Activated CD4-positive, alpha-beta T cell treated with anti-CD3 and anti-CD28 coated beads, Interleukin-2, amount 50 U/mL, for 48 hours (primary cell): Measurements from ENCODE around the gene TSPEAR.

Experiments
- DNase-seq, 2 experiments: peaks; one replicate each; pipeline ENCODE4 v3.0.0-alpha.2; 2020

The TSPEAR gene

DNA sequence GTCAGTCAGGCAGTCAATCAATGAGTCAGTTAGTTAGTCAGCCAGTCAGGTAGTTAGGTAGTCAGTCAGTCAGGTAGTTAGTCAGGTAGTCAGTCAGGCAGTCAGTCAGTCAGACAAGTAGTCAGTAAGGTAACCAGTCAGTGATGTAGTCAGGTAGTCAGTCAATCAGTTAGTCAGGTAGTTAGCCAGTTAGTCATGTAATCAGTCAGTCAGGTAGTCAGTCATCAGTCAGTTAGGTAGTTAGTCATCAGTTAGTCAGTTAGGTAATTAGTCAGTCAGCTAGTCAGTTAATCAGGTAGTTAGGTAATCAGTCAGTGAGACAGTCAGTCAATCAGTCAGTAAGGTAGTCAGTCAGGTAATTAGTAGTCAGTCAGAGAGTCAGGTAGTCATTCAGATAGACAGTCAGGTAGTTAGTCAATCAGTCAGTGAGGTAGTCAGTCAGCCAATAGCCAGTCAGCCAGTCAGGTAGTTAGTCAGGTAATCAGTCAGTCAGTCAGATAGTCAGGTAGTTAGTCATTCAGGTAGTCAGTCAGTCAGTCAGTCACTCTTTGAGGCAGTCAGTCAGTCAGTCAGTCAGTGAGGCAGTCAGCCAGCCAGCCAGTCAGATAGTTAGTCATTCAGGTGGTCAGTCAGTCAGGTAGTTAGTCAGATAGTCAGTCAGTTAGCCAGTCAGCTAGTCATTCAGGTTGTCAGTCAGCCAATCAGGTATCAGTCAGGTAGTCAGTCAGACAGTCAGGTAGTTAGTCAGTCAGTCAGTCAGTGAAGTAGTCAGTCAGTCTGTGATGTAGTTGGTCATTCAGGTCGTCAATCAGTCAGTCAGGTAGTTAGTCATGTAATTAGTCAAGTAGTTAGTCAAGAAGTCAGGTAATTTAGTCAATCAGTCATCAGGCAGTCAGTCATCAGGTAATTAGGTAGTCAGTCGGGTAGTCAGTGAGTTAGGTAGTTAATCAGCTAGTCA, 186.7 kb downstream of the TSPEAR start:
- DNase-seq = no peak

DNA sequence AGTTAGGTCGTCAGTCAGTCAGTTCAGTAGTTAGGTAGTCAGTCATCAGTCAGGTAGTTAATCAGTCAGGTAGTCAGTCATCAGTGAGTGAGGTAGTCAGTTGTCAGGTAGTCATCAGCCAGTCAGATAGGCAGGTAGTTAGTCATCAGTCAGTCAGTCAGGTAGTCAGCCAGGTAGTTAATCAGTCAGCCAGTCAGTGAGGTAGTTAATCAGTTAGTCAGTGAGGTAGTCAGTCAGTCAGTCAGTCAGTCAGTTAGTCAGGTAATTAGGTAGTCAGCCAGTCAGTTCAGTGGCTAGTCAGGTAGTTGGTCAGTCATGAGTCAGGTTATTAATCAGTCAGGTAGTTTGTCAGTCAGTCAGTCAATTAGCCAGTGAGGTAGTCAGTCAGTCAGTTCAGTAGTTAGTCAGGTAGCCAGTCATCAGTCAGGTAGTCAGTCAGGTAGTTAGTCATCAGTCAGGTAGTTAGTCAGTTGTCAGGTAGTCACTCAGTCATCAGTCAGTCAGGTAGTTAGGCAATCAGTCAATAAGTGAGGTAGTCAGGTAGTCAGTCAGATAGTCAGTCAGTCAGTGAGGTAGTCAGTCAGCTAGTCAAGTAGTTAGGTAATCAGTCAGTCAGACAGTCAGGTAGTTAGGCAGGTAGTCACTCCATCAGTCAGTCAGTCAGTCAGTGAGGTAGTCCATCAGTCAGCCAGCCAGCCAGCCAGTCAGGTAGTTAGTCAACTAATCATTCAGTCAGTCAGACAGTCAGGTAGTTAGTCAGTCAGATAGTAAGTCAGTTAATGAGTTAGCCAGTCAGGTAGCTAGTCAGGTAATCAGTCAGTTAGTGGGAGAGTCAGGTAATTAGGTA, 187.6 kb downstream of the TSPEAR start:
- no peak for DNase-seq

DNA sequence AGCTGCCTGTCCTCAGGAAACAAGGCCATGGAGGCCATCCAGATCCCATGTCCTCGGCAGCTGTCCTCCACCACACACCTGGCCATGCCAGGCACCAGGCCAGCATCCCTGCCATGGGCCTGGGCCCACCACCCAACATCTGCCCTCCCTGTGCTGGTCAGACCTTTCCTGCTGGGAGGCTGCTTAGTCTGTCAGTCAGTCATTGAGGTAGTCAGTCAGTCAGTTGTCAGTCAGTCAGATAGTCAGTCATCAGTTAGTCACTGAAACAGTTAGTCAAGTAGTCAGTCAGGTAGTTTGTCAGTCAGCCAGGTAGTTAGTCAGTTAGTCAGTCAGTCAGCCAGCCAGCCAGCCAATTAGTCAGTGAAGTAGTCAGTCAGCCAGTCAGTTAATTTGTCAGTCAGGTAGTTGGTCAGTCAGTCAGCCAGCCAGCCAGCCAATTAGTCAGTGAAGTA, 188.6 kb downstream of the TSPEAR start:
- DNase-seq = no peak

DNA sequence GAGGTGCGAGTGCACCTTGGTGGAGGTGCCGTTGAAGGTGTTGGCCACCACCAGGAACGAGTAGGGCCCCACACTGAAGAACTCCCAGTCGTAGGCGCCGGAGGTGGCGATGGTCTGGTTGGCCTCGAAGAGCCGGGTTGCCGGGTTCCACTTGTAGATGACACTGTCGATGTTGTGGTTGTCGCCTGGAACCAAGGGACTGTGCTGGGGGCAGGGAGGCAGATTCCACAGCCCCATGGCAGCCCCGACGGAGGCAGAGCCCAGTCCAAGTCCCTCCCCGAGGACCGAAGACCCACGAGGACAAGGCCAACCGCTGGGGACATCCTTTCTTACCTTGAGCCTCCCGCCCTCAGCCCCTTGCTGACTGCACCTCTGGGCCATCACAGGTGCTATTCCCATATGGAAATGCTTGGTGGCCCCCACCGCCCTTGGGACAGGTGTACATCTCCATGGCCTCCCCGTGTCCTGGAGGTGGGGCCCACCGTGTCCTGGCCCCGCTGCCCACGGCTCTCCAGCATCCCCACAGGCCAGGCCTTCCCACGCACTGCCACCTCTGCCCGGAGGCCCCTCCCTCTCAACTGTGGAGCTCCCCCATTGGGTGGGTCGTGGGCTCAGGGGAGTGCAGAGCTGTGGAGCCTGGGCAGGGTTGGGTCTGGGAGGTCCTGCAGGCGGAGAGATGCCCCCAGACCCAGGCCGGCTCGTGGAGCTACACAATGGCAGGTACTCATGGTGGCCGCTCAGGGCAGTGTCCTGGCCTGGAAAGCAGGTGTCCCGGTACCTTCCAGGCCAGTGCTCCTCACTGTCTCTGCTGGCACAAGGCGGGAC, 189.2 kb downstream of the TSPEAR start:
- DNase-seq = no peak

DNA sequence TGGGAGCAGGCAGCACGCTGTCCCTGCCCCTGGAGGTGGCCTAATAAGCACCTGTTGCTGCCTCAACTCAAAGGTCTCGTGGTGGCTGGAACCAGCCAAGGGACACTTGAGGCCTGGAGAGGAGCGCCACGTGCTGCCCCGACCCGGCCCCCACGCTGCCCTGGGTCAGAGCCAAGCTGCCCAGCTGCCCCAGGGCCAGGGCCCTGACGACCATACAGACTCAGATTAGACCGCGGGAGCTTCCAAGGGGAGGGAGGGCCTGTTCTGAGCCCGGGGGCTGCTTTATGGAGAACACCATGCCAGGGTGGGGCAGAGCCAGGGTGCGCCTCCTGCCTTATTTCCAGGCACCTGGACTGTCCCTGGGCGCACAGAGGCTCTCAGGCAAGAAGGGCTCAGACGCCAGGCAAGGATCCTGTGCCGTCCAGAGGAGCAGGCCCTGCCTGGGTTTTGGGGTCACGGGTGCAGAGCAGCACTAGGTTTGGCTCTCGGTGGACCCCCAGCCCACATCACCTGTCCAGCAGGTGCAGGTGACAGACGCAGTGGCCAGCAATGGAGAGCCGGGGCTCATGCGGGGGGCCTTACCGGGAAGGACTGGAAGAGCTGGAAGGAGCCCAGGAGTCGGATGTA, 190.0 kb downstream of the TSPEAR start:
- DNase-seq = no peak

DNA sequence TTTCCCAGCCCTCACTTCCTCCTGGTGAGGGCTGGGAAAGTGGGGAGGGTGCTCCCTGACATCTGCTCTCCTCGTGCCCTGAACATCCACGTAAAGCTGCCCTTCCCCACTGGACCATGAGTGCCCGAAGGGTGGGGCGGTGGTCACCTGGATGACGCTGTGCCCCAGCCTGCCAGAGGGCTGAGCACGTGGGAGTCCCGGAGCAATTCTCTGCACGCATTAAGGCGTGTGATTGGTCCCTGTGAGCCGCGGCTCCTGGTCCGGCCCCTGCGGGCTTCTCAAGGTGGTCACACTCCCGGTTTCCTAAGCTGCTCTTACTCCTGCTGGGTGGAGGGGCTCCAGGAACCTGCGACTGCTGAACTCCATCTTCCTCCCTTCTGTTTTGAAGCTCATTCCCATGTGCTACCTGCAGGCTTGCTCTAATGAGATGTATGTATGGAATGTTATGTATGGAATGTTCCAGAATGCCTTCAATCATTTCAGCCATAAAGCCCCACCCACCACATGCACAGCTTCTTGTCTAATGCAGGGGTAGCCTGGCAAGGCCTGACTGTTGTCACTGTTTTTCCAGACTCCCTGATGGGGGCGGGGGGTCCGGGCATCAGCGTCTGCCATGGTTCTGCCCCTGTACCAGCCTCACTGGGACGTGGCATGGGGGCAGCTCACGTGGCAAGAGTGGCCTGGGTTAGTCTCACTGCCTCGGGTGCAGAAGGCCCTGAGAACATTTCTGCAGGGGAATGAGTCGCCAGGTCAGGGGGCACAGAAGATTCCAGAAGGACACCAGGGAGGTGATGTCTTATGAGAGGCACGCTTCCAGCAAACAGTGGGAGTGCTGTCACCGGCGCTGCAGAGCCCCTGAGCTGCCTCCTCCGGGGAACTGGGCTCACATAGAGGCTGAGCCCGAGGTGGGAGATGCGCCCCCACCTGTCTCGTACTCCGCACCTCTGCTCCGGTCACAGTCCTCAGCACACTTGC, 190.8 kb downstream of the TSPEAR start:
- DNase-seq = no peak

DNA sequence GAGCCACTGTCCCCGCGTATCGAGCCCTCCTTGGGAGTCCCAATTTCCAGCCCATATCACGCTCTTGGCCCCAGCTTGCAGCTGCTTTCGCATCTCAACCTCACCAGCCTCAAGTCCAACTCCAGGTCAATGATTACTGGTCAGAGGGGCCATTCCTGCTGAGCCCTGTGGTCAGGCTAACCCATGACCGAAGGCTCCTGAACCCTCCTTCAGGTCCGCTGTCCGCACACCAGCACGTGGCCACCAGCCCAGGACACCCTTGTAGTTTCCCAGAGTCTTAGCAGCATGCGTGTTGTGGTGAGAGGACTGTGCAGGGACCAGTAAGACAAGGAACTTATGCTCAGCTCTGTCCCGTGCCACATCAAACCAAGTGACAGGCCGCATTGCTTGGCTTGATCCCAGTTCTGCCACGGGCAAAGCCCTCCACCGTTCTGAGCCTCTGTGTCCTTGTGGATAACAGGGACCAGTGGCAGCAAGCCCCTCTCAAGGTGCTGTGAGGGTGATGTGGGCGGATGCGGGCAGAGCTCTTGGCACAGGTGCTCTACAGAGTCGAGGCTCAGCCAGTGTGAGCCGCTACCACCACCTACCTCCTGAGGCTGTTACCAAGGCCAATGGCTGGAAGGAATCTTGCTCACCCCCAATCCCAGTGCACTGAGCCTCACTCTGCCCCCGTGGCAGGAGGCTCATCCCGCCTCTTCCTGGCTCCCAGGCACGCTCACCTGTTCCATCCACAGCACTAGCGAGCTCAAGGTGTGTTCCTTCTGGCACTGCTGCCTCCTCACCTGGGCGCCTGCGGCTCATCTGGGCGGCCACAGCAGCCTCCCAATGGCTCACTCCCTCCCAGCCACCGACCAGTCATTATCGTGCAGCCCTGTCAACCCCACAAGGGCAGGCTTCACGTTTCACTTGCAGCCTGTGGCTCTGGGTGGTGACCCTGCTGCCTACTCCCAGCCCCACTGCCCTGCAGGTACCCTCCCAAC, 191.7 kb downstream of the TSPEAR start:
- DNase-seq = no peak

DNA sequence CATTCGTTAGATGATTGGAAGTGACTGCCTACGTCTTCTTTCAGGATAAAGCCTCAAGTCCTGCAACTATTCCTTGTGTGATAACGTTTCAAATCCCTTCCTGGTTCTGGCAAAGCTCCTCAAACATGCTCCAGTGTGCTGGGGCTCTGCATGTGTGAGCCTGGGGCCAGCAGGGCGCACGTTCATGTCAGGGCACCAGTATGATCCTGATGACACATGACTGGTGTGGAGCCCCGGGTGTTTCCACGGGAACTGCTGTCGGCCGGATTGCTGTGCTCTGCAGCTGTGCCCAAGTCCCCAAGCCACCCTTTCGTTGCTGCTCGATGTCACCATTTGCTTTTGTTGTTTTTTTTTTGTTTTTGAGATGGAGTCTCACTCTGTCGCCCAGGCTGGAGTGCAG, 192.7 kb downstream of the TSPEAR start:
- DNase-seq = no peak

DNA sequence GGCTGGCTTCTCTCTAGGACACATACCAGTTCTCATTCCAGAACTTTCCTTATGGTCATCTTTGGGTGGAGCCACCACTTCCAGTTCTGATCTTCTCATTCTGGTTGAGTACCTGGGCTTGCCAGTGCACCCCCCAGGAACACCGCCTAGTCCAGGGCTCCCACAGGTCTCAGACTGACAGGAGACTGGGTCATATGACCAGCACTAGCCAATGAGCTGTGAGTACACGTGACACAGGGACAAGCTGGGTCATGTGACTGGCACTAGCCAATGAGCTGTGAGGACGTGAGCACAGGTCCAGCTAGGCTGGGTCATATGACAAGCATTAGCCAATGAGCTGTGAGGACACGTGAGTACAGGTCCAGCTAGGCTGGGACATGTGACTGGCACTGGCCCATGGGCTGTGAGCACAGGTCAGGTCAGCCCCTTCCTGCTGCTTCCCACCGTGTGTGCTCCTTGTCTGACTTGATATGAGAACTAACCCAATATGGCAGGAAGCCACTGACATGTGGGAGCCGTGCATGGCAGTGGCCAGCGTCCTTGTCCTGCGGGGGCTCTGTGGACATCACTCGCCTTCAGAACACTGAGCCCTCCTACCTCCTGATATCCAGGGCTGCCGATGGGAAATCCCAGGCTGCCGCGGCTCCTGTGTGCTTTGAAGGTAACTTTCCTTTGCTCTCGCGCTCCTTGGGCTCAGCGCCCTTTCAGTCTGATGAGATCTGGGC, 194.0 kb downstream of the TSPEAR start:
- DNase-seq = peak; percentile 19 to 30

DNA sequence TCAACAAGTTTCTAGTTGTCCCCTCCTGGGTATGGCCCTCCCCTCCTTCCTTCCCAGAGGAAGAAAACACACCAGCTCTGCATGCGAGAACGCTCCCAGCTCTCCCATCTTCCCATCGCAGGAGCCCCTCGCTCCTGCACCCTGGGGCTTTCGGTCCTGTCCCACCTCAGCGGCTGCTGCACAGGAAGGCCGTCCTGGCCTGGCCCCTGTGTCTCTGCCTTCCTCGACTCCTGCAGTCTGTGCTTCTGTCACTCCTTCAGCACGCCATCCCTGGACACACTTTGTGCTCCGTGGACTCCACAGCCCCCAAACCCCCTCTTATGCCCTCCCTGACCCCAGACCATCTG, 194.6 kb downstream of the TSPEAR start:
- DNase-seq = no peak

DNA sequence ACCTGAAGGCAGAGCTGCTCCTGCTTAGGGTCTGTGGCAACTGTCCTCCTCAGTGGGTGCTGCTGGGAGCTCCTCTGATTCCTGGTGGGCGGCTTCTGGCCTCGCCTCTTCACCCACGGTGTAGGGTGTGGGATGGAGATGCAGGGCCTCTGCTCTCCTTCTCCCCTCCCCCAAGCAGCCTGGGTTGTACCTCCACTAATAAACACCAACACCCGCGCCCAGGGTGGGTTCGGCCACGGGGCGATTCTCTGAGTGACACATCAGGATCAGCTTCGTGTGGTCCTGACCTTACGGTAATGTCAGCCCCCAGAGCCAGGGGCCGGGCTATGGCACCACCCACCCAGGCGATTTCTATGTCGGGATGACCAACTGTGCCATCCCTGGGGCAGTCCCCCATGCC, 195.0 kb downstream of the TSPEAR start:
- DNase-seq = no peak

DNA sequence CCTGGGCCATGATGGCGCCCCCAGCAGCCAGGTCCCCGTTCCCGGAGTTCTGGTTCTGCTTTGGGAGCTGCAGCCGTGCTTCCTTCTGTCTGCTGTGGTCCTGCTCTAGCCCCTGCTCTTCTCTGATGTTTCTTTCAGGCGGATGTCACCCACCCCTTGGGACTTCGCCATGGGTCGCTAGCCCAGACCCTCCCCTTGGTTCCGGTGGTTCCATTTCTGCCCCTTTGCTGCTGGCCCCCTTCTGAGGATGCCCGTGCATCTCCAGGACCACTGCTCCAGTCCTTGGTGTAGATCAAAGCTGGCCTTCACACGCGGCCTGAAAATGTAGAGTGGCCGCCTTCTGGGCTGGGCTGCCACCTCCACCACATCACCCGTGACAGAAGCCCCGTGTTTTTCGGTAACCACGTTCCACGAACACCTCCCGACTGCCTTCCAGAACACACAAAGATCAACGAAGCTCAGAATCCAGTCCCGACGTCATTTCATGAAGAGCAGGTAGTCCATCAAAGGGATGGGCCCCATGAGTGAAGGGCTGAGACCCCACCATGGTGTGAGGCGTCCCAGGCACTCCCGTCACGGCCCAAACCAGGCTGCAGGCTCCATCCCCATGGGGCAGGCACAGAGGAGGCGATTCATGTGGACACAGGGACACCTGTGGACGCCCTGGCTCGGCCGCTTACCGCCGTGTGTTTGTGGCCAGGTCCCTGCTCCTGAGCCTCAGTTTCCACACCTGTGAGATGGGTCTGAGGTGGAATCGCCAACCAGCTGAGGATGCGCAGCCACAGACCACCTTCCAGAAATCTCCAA, 195.8 kb downstream of the TSPEAR start:
- DNase-seq = no peak

DNA sequence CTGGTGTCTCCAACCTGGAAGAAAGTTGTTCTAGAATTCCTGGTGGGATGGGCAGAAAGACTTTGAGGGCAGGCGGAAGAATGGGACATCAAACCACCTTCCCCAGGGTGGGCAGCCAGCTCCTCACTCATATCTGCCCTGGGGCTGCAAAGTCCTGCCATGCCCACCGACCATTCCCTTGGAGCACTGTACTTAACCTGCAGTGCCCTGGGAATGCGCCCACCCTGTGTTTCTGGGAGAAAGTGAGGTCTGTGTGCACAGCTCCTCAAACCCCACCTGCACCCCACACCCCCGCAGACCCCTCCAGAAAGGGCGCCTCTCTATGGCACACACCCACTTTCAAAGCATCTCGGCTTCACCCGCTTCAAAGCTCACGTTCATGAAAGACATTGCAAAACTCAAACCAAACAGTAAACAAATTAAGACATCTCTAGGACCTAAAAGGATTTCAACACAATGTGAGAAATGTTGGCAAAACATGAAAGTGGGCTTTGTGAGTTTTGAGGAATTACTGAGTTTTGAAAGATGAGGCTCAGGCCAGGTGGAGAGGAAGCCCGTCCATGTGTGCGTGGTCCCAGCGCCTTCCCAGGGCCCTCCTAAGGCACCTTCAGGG, 196.5 kb downstream of the TSPEAR start:
- no peak for DNase-seq

DNA sequence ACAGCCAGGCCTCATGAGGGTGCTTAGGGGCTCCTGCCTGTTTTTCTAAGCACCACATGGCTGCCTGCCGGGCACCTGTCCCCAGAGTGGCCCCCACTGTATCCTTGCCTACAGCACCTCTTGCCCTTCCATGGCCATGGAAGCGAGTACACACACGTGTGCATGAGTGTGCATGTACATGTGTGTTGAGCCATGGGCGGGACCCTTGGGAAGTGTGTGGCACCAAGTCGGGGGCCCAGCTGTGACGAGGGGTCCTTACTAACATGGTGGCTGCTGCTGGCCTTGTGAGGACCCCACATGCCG, 197.2 kb downstream of the TSPEAR start:
- no peak for DNase-seq

DNA sequence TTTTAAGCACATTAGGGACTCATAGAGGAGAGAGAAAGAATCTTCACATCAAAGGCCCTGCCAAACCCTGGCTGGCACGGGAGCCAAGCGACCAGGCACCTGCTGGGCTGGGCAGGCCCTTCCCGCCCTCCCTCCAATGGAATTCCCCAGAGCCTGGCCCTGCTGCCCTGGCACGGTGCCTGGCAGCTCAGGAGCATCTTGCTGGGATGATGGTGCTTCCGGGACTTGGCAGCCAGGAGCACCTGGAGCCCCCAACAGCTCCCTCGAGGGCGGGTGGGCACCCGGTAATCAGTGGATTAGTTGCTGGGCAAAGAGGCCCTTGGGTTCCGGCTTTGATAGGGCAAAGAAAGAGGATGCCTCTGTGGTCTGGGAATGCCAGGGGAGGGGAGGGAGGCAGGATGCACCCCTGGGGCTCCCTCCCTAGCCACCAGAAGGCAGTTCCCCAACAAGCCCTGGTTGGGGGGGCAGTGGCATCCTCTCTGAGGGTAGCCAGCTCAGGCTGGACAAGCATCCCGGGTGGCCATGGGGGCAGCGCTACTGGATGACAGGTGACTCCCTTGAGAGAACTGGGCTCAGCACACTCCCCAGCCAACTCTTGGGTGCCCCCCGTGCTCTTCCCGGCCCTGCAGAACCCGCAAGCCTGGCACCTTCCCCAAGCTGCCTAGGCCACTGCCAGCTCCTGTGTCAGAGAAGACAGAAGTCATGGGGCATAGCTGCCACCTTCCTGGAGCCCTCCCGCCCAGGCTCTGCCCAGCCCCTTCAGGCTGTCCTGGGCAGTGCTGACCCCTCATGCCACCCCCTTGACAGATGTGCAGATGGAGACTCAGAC, 197.8 kb downstream of the TSPEAR start:
- no peak for DNase-seq

DNA sequence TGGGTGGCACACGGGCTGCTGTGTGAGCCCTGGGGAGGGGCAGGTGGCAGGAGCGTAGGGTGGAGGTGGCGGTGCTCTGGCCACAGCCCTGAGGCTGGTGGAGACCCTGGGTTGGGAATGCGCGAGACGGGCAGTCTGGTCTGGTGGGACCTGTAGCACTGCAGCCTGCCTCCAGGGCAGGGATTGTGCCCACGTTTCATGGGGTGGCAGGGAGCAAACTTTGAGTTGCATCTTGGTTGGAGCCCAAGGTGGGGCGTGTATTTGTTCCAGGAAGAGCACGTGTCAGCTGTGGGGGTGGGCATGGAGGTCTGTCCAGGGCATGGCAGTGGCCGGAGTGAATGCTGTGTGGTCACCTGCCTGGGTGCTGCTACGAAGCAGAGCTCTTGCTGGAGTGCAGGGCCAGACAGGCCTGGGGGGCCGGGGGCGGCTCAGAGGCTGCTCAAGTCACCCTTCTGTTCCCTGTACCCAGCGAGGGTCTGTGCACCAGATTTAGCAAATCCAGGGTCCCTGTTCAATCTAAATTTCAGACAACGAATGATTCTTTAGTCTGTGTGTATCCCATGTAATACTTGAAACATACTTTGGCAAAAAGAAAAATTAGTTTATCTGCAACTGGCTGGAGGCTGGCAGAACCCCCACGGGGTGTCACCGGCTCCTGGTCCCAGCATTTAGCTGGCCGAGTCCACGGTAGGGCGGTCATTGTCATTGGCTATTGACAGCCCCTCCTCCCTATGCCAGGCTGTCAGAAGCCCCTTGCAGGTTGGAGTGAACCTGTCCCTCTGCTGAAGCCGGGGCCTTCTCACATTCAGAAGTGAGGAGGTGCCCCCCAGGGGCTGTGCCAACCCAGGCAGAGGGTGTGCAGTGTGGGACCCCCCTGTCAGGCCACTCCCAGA, 198.6 kb downstream of the TSPEAR start:
- no peak for DNase-seq
